Vagina (tissue), 2 donors: Measurements from ENCODE around the gene IDE.

Experiments
- POLR2A ChIP-seq, 2 donors: fragments of 450-650 bp; IDR thresholded peaks; one replicate each; pipeline ENCODE4 v1.6.1; 2017; ENCODE audit warnings: antibody characterized with exemption in 2 of 2, mild to moderate bottlenecking in 2 of 2, moderate library complexity in 2 of 2
- POLR2AphosphoS5 ChIP-seq, 2 donors: sonication (generic); formaldehyde crosslinking; IDR thresholded peaks; one replicate each; pipeline ENCODE4 v1.9.0; 2017; ENCODE audit warnings: antibody characterized with exemption in 2 of 2, mild to moderate bottlenecking in 2 of 2, low read depth in 1 of 2; ENCODE audit not compliant: insufficient read depth in 1 of 2
- TF ChIP-seq, protein P1 (sequence below), 3 experiments: fragments of 450-650 bp in 2 of 3; fragments of 200-600 bp in 1 of 3; sonication (generic) in 1 of 3; IDR thresholded peaks; one replicate each; pipeline ENCODE4 v1.5.1; 2017 to 2019; ENCODE audit warnings: antibody characterized with exemption in 3 of 3, mild to moderate bottlenecking in 2 of 3, moderate library complexity in 2 of 3

DNA sequence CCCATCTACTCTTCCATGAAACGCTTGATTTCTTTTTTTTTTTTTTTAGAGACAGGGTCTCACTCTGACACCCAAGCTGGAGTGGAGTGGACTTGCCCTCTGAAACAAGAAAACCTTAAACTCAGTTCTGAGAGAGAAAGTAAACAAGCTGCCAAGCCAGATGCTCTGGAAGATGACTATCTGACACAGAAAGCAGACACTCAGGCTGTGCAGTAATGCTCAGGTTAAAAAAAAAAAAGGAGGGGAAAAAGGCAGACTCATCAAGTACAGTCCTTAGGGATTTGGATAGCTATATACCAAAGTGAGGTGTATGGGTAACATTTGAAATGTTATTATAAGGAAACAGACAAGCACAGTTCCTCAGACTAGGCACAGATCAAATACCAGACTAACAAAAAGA, 80.5 kb downstream of the IDE start:
- TF ChIP-seq, protein P1, sequence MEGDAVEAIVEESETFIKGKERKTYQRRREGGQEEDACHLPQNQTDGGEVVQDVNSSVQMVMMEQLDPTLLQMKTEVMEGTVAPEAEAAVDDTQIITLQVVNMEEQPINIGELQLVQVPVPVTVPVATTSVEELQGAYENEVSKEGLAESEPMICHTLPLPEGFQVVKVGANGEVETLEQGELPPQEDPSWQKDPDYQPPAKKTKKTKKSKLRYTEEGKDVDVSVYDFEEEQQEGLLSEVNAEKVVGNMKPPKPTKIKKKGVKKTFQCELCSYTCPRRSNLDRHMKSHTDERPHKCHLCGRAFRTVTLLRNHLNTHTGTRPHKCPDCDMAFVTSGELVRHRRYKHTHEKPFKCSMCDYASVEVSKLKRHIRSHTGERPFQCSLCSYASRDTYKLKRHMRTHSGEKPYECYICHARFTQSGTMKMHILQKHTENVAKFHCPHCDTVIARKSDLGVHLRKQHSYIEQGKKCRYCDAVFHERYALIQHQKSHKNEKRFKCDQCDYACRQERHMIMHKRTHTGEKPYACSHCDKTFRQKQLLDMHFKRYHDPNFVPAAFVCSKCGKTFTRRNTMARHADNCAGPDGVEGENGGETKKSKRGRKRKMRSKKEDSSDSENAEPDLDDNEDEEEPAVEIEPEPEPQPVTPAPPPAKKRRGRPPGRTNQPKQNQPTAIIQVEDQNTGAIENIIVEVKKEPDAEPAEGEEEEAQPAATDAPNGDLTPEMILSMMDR (IDR thresholded peaks at IDR 0.05) = no peak
- TF ChIP-seq POLR2A (IDR thresholded peaks at IDR 0.05) = no peak
- TF ChIP-seq POLR2AphosphoS5 (IDR thresholded peaks at IDR 0.05; ENCODE audit: insufficient read depth in 1 of 2, low read depth in 1 of 2) = no peak
